GM12878 (cell line): ENCODE results near the gene ITGB3BP.

Experiments
- ASH2L ChIP-seq: fragments of 300-600, 200-600 bp; sonication (generic); IDR thresholded peaks from 2 replicates; pipeline ENCODE4 v1.6.1; 2017; ENCODE audit warnings: low read depth, mild to moderate bottlenecking, borderline replicate concordance
- SUZ12 ChIP-seq: fragments of 200-600 bp; sonication (generic); IDR thresholded peaks from one replicate; pipeline ENCODE4 v1.6.1; 2018; ENCODE audit warnings: antibody characterized with exemption, mild to moderate bottlenecking; ENCODE audit not compliant: unreplicated experiment

GRCh38 chr1:63532727-63533126 lies 9.7 kb upstream of the ITGB3BP start:
- no peak for TF ChIP-seq ASH2L
- no peak for TF ChIP-seq SUZ12
